OCI-LY1 (cell line): Measurements from ENCODE around the gene DDX1.

ENCODE experiments used
- H2AFZ ChIP-seq: fragments of 200-600 bp; sonication (generic), shearing (Covaris generic); 2 replicates; pipeline ENCODE4 v1.6.0; 2014; ENCODE audit warnings: antibody characterized with exemption, mild to moderate bottlenecking, low read length
- H3F3A ChIP-seq: fragments of 200-600 bp; sonication (generic), shearing (Covaris generic); 2 replicates; pipeline ENCODE4 v1.6.0; 2014; ENCODE audit warnings: mild to moderate bottlenecking, antibody characterized with exemption, low read length, moderate library complexity; ENCODE audit not compliant: insufficient read depth
- H3K27ac ChIP-seq: fragments of 200-600 bp; sonication (generic); 2 replicates; pipeline ENCODE4 v1.5.1; 2014; ENCODE audit warnings: low read length, mixed run types, mild to moderate bottlenecking, low read depth; ENCODE audit not compliant: poor library complexity, severe bottlenecking
- H3K27me3 ChIP-seq: fragments of 200-600 bp; sonication (generic); 2 replicates; pipeline ENCODE4 v1.6.0; 2014; ENCODE audit warnings: antibody characterized with exemption, mild to moderate bottlenecking, low read length, moderate library complexity; ENCODE audit not compliant: insufficient read depth
- H3K36me3 ChIP-seq: fragments of 200-600 bp; sonication (generic); 2 replicates; pipeline ENCODE4 v1.6.1; 2014; ENCODE audit warnings: mild to moderate bottlenecking, antibody characterized with exemption, low read length, moderate library complexity, mixed read lengths; ENCODE audit not compliant: insufficient read depth
- H3K4me1 ChIP-seq: fragments of 200-600 bp; sonication (generic); 2 replicates; pipeline ENCODE4 v1.5.1; 2014; ENCODE audit warnings: mild to moderate bottlenecking, low read length, moderate library complexity; ENCODE audit not compliant: insufficient read depth, severe bottlenecking
- H3K4me2 ChIP-seq: fragments of 200-600 bp; sonication (generic), shearing (Covaris generic); 2 replicates; pipeline ENCODE4 v1.6.1; 2014; ENCODE audit warnings: low read length
- H3K4me3 ChIP-seq: fragments of 200-600 bp; sonication (generic); 2 replicates; pipeline ENCODE4 v1.5.1; 2014; ENCODE audit warnings: low read length, low read depth, mild to moderate bottlenecking, mixed read lengths; ENCODE audit not compliant: poor library complexity, severe bottlenecking
- H3K79me2 ChIP-seq: fragments of 200-600 bp; shearing (Covaris generic); 2 replicates; pipeline ENCODE4 v1.6.1; 2016; ENCODE audit warnings: mixed run types, low read length, mixed read lengths; ENCODE audit not compliant: insufficient read depth
- H3K9ac ChIP-seq: fragments of 200-600 bp; sonication (generic), shearing (Covaris generic); 2 replicates; pipeline ENCODE4 v1.6.1; 2014; ENCODE audit warnings: mild to moderate bottlenecking, low read length, mixed read lengths
- H3K9me2 ChIP-seq: fragments of 200-600 bp; sonication (generic), shearing (Covaris generic); 2 replicates; pipeline ENCODE4 v1.6.1; 2014; ENCODE audit warnings: low read depth, mild to moderate bottlenecking, low read length, mixed read lengths
- H3K9me3 ChIP-seq: fragments of 200-600 bp; shearing (Covaris generic); 2 replicates; pipeline ENCODE4 v1.6.1; 2014; ENCODE audit warnings: low read length, mixed read lengths
- H4K20me1 ChIP-seq: fragments of 200-600 bp; sonication (generic), shearing (Covaris generic); 2 replicates; pipeline ENCODE4 v1.6.0; 2016; ENCODE audit warnings: mild to moderate bottlenecking, low read length; ENCODE audit not compliant: insufficient read depth
- CTCF ChIP-seq: fragments of 200-600 bp; sonication (generic), shearing (Covaris generic); IDR thresholded peaks from 2 replicates; pipeline ENCODE4 v1.5.1; 2017; ENCODE audit warnings: mild to moderate bottlenecking, antibody characterized with exemption, low read length, moderate library complexity, mixed read lengths
- EZH2 ChIP-seq: fragments of 200-600 bp; sonication (generic), shearing (Covaris generic); IDR thresholded peaks from 2 replicates; pipeline ENCODE4 v1.8.0; 2017; ENCODE audit warnings: borderline replicate concordance, mixed run types, mild to moderate bottlenecking, antibody characterized with exemption, low read length, moderate library complexity, mixed read lengths

Gene DDX1

DNA sequence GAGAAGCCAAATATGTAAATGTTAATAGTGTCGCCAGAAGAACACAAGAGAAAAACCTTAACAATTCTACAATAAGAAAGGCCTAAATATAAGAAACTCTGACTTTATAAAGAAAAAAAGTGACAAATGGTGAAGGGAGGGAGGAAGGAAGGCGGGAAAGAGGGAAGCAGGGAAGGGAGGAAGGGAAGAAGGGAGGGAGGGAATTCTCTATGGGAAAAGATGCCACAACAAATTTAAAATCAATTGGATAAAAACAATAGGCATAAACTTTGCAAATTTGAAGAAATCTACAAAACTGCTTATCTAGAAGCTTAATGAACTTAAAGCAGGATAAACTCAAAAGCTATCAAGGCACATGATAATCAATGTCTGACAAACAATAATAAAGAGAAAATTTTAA is 47.4 kb upstream of the DDX1 start:
- H3K4me2 ChIP-seq = no peak overlapping the region
- H3K9me2 ChIP-seq = no peaks in the 10 kb centered on the region
- no peak overlapping the region for H3K4me3 ChIP-seq
- H4K20me1 ChIP-seq = no peaks in the 10 kb centered on the region
- H2AFZ ChIP-seq = no peak overlapping the region
- peaks cover 3% of the 10 kb centered on the region; the same call in 1 of the 2 replicates for H3K36me3 ChIP-seq
- H3K9me3 ChIP-seq = no peaks in the 10 kb centered on the region
- peaks cover 11% of the 10 kb centered on the region for H3K4me1 ChIP-seq
- TF ChIP-seq EZH2 = no peak
- no peak for TF ChIP-seq CTCF
- H3K9ac ChIP-seq = no peak overlapping the region
- H3K27ac ChIP-seq = no peak overlapping the region
- H3K79me2 ChIP-seq = no peaks in the 10 kb centered on the region
- no peaks in the 10 kb centered on the region for H3F3A ChIP-seq
- no peaks in the 10 kb centered on the region for H3K27me3 ChIP-seq

DNA sequence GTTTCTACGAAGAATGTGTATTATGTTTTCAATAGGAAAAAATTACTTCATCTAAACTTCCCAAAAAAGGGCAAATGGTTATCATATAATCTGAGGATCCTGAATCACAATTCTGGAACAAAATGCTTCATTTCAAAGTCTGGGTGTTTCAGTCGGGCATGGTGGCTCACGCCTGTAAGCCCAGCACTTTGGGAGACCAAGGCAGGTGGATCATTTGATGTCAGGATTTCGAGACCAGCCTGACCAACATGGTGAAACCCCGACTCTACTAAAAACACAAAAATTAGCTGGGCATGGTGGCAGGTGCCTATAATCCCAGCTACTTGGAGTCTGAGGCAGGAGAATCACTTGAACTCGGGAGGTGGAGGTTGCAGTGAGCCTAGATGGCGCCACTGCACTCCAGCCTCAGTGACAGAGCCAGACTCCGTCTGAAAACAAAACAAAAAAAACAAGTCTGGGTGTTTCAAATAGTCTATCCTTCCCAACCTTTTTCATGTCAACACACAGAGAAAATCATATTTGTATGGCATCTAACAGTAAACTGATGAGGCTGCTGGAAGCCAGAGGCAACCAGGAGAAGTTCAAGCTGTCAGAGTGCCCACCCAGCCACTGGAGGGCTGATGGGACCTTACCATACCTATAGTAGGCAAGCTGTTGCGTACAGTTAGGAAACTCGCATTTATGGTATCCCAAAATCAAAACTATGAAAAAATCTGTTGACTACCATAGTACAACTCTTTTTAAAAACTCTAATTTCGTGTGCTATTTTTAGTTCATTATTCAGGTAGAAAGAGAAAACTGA is 45.2 kb upstream of the DDX1 start:
- H4K20me1 ChIP-seq = no peaks in the 10 kb centered on the region
- no peaks in the 10 kb centered on the region for H3F3A ChIP-seq
- no peak overlapping the region for H3K4me2 ChIP-seq
- peaks cover 3% of the 10 kb centered on the region; the same call in 1 of the 2 replicates for H3K36me3 ChIP-seq
- H3K4me1 ChIP-seq = no peaks in the 10 kb centered on the region
- H3K4me3 ChIP-seq = no peak overlapping the region
- H3K9ac ChIP-seq = no peak overlapping the region
- no peaks in the 10 kb centered on the region for H3K9me2 ChIP-seq
- H2AFZ ChIP-seq = no peak overlapping the region
- H3K9me3 ChIP-seq = no peaks in the 10 kb centered on the region
- H3K27ac ChIP-seq = no peak overlapping the region
- H3K27me3 ChIP-seq = no peaks in the 10 kb centered on the region
- H3K79me2 ChIP-seq = no peaks in the 10 kb centered on the region
- TF ChIP-seq EZH2 (no peak), CTCF (peak; percentile 61)

GRCh38 chr2:15547115-15547876 is 44.4 kb upstream of the DDX1 start:
- Histone ChIP-seq H3K4me3 (no peak overlapping the region), H3K4me1 (no peaks in the 10 kb centered on the region), H2AFZ (no peak overlapping the region), H3K36me3 (peaks cover 6% of the 10 kb centered on the region; the same call in 1 of the 2 replicates), H3K27ac (no peak overlapping the region), H3K27me3 (no peaks in the 10 kb centered on the region), H3K79me2 (no peaks in the 10 kb centered on the region), H3K9me3 (no peaks in the 10 kb centered on the region), H3K9ac (no peak overlapping the region), H3K9me2 (no peaks in the 10 kb centered on the region), H4K20me1 (no peaks in the 10 kb centered on the region), H3K4me2 (no peak overlapping the region), H3F3A (no peaks in the 10 kb centered on the region)
- TF ChIP-seq EZH2 = no peak
- no peak for TF ChIP-seq CTCF
